HepG2 (cell line): Measurements from ENCODE around the gene SYNGAP1. TPM values are rescaled to one million over a fixed set of nuclear protein-coding genes. Genes with fewer than 3 reads are reported as not detected.

Source experiments
- ATAC-seq: fragments of 200-7000 bp; cut with Tn5 transposase; 3 replicates; pipeline ENCODE4 v1.9.1; 2020; ENCODE audit warnings: mild to moderate bottlenecking, moderate library complexity
- BruUV-seq: library from RNA; stranded (reverse); fragments of 400-500 nt; replicated peaks from 2 replicates; lab custom pipeline; 2021; lab: Mats Ljungman, UMichigan
- CTCF ChIA-PET: fragments of 300-600 bp; formaldehyde crosslinking; extraction: SDS; loops from one replicate; lab custom pipeline; 2021; ENCODE audit warnings: low total read pairs, inconsistent platforms, low intra/inter-chr PET ratio; lab: Yijun Ruan, JAX
- POLR2A ChIA-PET: fragments of 350-600 bp; sonication (Branson Sonifier 250); formaldehyde crosslinking; loops from one replicate; lab custom pipeline; 2020; ENCODE audit warnings: antibody characterized with exemption, inconsistent platforms; lab: Yijun Ruan, JAX
- DNase-seq: peaks from one replicate; pipeline ENCODE4 v3.0.0-alpha.2; 2015; ENCODE audit warnings: low spot score
- FAIRE-seq: peaks from 3 replicates; lab custom pipeline; 2011; peaks lifted over from hg19 to GRCh38; lab: Jason Lieb, UNC
- H2AFZ ChIP-seq: one replicate; pipeline ENCODE4 v1.6.1; 2011; ENCODE audit warnings: low read length, inconsistent platforms
- H3K27ac ChIP-seq: fragments of 300-600 bp; 3 replicates; pipeline ENCODE4 v1.8.0; 2011; ENCODE audit warnings: mixed run types, mild to moderate bottlenecking, mixed read lengths, low read length, inconsistent platforms; ENCODE audit not compliant: insufficient read depth; ENCODE audit errors: extremely low read length
- H3K27me3 ChIP-seq, 2 experiments: fragments of 200-600 bp in 1 of 2; 2 replicates in 1 of 2; 3 replicates in 1 of 2; pipeline versions ENCODE4 v1.6.0 to v1.8.0; 2011; ENCODE audit warnings: low read length in 2 of 2, mild to moderate bottlenecking in 2 of 2, moderate library complexity in 2 of 2, inconsistent platforms in 1 of 2; ENCODE audit not compliant: insufficient read depth in 2 of 2, control insufficient read depth in 1 of 2
- H3K36me3 ChIP-seq, 2 experiments: fragments of 200-600 bp in 1 of 2; replicated peaks in 1 of 2; 2 replicates in 1 of 2; 3 replicates in 1 of 2; pipeline versions ENCODE4 v1.5.1 to v1.8.0; 2011; ENCODE audit warnings: low read length in 2 of 2, inconsistent platforms in 1 of 2; ENCODE audit not compliant: insufficient read depth in 2 of 2, control insufficient read depth in 1 of 2
- H3K4me1 ChIP-seq: 2 replicates; pipeline ENCODE4 v1.5.1; 2012; ENCODE audit warnings: low read length, inconsistent platforms; ENCODE audit not compliant: insufficient read depth
- H3K4me2 ChIP-seq: 2 replicates; pipeline ENCODE4 v1.6.0; 2011; ENCODE audit warnings: low read depth, low read length, inconsistent platforms
- H3K4me3 ChIP-seq, 3 experiments: fragments of 200-600 bp in 1 of 3; sonication (generic), shearing (Covaris generic) in 1 of 3; replicated peaks in 1 of 3; 2 replicates each; pipeline ENCODE4 v1.5.1; 2011 to 2016; ENCODE audit warnings: low read length in 3 of 3, inconsistent platforms in 2 of 3, low read depth in 2 of 3, mild to moderate bottlenecking in 2 of 3, control low read depth in 1 of 3, mixed read lengths in 1 of 3; ENCODE audit not compliant: insufficient read depth in 1 of 3
- H3K79me2 ChIP-seq: one replicate; pipeline ENCODE4 v1.6.1; 2011; ENCODE audit warnings: low read length, inconsistent platforms; ENCODE audit not compliant: insufficient read depth
- H3K9ac ChIP-seq: 2 replicates; pipeline ENCODE4 v1.6.0; 2011; ENCODE audit warnings: mild to moderate bottlenecking, low read depth, low read length, inconsistent platforms; ENCODE audit not compliant: insufficient read depth
- H3K9me3 ChIP-seq: 2 replicates; pipeline ENCODE4 v1.5.1; 2012; ENCODE audit warnings: mild to moderate bottlenecking, low read length
- H4K20me1 ChIP-seq: 2 replicates; pipeline ENCODE4 v1.6.0; 2011; ENCODE audit warnings: inconsistent platforms, mild to moderate bottlenecking, low read length, moderate library complexity; ENCODE audit not compliant: insufficient read depth
- ARHGAP35 ChIP-seq: sonication (generic); formaldehyde crosslinking; IDR thresholded peaks from 2 replicates; pipeline ENCODE4 v1.9.0; 2022; ENCODE audit warnings: mild to moderate bottlenecking, inconsistent platforms, moderate library complexity, missing genetic modification reagents, borderline replicate concordance
- ASH2L ChIP-seq: fragments of 300-600, 200-600 bp; sonication (generic); IDR thresholded peaks from 2 replicates; pipeline ENCODE4 v1.7.0; 2017; ENCODE audit warnings: low read depth, mild to moderate bottlenecking, moderate library complexity, mixed read lengths, low read length; ENCODE audit not compliant: insufficient read length
- MXI1 ChIP-seq: IDR thresholded peaks from 3 replicates; pipeline ENCODE4 v1.6.1; 2012; ENCODE audit warnings: low read depth, low read length, inconsistent platforms, borderline replicate concordance
- NKX3-1 ChIP-seq: sonication (generic); formaldehyde crosslinking; IDR thresholded peaks from 2 replicates; pipeline ENCODE4 v1.5.0; 2020; ENCODE audit warnings: missing genetic modification reagents
- RFX3 ChIP-seq: IDR thresholded peaks from 2 replicates; pipeline ENCODE4 v1.6.1; 2016; ENCODE audit warnings: missing biosample characterization, missing genetic modification reagents
- SALL1 ChIP-seq: sonication (generic); formaldehyde crosslinking; IDR thresholded peaks from 2 replicates; pipeline ENCODE4 v1.8.0; 2022; ENCODE audit warnings: mild to moderate bottlenecking, missing genetic modification reagents
- SIN3A ChIP-seq: IDR thresholded peaks from 2 replicates; pipeline ENCODE4 v1.6.1; 2011; ENCODE audit warnings: low read depth, mild to moderate bottlenecking, control low read depth, low read length, borderline replicate concordance
- SNAPC4 ChIP-seq: sonication (generic); formaldehyde crosslinking; IDR thresholded peaks from 2 replicates; pipeline ENCODE4 v1.4.0; 2020; ENCODE audit warnings: mild to moderate bottlenecking, missing genetic modification reagents
- ZFYVE20 ChIP-seq: sonication (generic); formaldehyde crosslinking; IDR thresholded peaks from 2 replicates; pipeline ENCODE4 v1.8.0; 2023; ENCODE audit warnings: low read depth, mild to moderate bottlenecking, moderate library complexity, missing genetic modification reagents, borderline replicate concordance
- ZNF276 ChIP-seq: sonication (generic); formaldehyde crosslinking; IDR thresholded peaks from 2 replicates; pipeline ENCODE4 v1.4.0; 2020; ENCODE audit warnings: mild to moderate bottlenecking, low read depth, missing genetic modification reagents
- ZNF7 ChIP-seq: IDR thresholded peaks from 2 replicates; pipeline ENCODE4 v1.6.1; 2016; ENCODE audit warnings: missing biosample characterization, missing genetic modification reagents
- ZNF724P ChIP-seq: sonication (generic); formaldehyde crosslinking; IDR thresholded peaks from 2 replicates; pipeline ENCODE4 v1.8.0; 2022; ENCODE audit warnings: missing genetic modification reagents, borderline replicate concordance
- ZNF777 ChIP-seq: sonication (generic); formaldehyde crosslinking; IDR thresholded peaks from 2 replicates; pipeline ENCODE4 v1.4.0; 2020; ENCODE audit warnings: missing genetic modification reagents
- WGBS: methylation state at CpG from one replicate; pipeline ENCODE4 v1.1.6; 2017; ENCODE audit warnings: low lambda C conversion rate; 5-methylcytosine and 5-hydroxymethylcytosine counted together
- in situ Hi-C: cut with HindIII; loops from 2 replicates; pipeline ENCODE4 v1.10.0; 2017; ENCODE audit warnings: low pct_unique_long_range_greater_than_20kb; ENCODE audit not compliant: extremely low pct_ligation_motif_present
- intact Hi-C: fragments of 100-400 bp; cut with micrococcal nuclease; formaldehyde crosslinking; loops from one replicate; pipeline ENCODE4 v1.10.0; 2022; ENCODE audit not compliant: unreplicated experiment
- polyA plus RNA-seq, 8 experiments: library from polyadenylated mRNA; depleted of rRNA in 3 of 8; stranded (reverse) in 7 of 8; unstranded in 1 of 8; fragments of >200 nt; fragmentation: Illumina TruSeq in 4 of 8; extraction: Trizol in 4 of 8; gene quantifications; 2 replicates each; pipeline versions ENCODE4 v1.2.1 to v1.2.3, GENCODE V29; 2011 to 2016; ENCODE audit warnings: low read depth in 4 of 8, missing spikeins in 1 of 8, mixed read lengths in 1 of 8; ENCODE audit not compliant: insufficient read depth in 1 of 8
- total RNA-seq, 5 experiments: library from RNA; depleted of rRNA; stranded (reverse); fragments of >200 nt; fragmentation: Illumina TruSeq; extraction: Trizol; gene quantifications; 2 replicates each; pipeline ENCODE4 v1.2.3, GENCODE V29; 2016; ENCODE audit warnings: low read depth in 1 of 5
- TF ChIP-seq, protein P1 (sequence below): sonication (generic); formaldehyde crosslinking; IDR thresholded peaks from 2 replicates; pipeline ENCODE4 v1.4.0; 2020; ENCODE audit warnings: missing genetic modification reagents

Gene SYNGAP1
- total and polyA plus RNA-seq, 2 of the 13 experiments (the other 11 are each of a cell fraction or from before 2014, with no cell fraction given), result 0.75 to 1.1 TPM

DNA sequence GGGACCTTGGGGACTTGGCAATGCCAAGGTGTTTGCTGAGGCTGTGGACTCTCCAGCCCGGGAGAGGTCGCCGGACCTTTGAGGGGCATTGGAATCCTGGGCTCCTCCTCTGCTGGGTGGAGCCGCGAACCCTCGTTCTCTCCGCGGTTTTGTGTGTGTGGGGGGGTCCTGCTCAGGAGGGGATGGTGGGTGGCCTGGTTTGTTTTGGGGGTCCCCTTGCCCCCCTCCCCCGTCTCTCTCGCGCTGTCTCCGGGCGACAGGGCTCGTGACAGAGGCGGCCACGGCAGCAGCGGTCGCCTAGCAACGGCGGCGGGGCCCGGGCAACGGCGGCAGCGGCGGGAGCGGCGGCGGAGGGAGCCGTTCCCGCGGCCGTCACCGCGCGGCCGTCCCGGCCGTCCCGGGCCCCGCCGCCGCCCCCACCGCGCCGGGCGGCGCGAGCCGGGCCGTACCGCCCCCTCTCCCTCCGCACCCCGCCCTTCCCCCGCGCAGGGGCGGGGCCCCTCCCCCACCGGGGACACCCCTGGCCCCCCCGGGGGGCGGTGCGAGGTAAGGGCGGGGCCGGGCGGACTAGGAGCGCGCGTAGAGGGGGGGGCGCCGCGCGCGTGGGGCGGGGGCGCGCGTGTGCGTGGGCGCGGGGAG is 7.8 kb downstream of the SYNGAP1 start:
- in situ Hi-C loops (no loop called here), intact Hi-C loops (loop anchor here (1.0 kb wide), 1 partner anchor 27 kb away; the partner anchor contains the start of gene ZBTB9)
- 0% methylated on average over 13 of the region's 79 CpGs for WGBS
- H3K4me1 ChIP-seq, result peaks cover 58% of the 10 kb centered on the region
- DNase-seq, result no peak
- H2AFZ ChIP-seq, result no peak overlapping the region
- H3K9ac ChIP-seq, result no peak overlapping the region
- no TSS peak for BruUV-seq
- H4K20me1 ChIP-seq, result no peaks in the 10 kb centered on the region
- no peak for ATAC-seq
- peaks cover 0 to 17% of the 10 kb centered on the region in 2 experiments; a peak in 3 of 5 replicates for H3K27me3 ChIP-seq
- H3K9me3 ChIP-seq, result no peaks in the 10 kb centered on the region
- peak overlapping the region; percentile 43 to 78 (median 63); a peak in 5 of 6 replicates for H3K4me3 ChIP-seq
- ChIA-PET CTCF (interaction anchor here (3.1 kb wide), 1 partner anchor 36 kb away, joined by 19 read pairs; the partner anchor contains the start of gene KIFC1), POLR2A (no interaction called here)
- FAIRE-seq, result no peak
- no peaks in the 10 kb centered on the region for H3K79me2 ChIP-seq
- peak overlapping the region; percentile 82 for H3K4me2 ChIP-seq
- no peaks in the 10 kb centered on the region for H3K36me3 ChIP-seq
- H3K27ac ChIP-seq, result no peak overlapping the region
- TF ChIP-seq ZNF777 (no peak), ZFYVE20 (CRISPR knock-in tag) (0 out of 2 replicates have a peak, but pooled peaks have one; percentile 2), NKX3-1 (CRISPR knock-in tag) (no peak), SALL1 (CRISPR knock-in tag) (no peak), RFX3 (CRISPR knock-in tag) (peak; percentile 68), ZNF276 (no peak), SNAPC4 (CRISPR knock-in tag) (no peak), SIN3A (peak; percentile 70; the same call in 1 of the 2 replicates), ARHGAP35 (CRISPR knock-in tag) (no peak), ASH2L (no peak), MXI1 (peak; percentile 42; the same call in 1 of the 3 replicates), ZNF7 (CRISPR knock-in tag) (no peak), ZNF724P (CRISPR knock-in tag) (no peak)
- TF ChIP-seq, protein P1, sequence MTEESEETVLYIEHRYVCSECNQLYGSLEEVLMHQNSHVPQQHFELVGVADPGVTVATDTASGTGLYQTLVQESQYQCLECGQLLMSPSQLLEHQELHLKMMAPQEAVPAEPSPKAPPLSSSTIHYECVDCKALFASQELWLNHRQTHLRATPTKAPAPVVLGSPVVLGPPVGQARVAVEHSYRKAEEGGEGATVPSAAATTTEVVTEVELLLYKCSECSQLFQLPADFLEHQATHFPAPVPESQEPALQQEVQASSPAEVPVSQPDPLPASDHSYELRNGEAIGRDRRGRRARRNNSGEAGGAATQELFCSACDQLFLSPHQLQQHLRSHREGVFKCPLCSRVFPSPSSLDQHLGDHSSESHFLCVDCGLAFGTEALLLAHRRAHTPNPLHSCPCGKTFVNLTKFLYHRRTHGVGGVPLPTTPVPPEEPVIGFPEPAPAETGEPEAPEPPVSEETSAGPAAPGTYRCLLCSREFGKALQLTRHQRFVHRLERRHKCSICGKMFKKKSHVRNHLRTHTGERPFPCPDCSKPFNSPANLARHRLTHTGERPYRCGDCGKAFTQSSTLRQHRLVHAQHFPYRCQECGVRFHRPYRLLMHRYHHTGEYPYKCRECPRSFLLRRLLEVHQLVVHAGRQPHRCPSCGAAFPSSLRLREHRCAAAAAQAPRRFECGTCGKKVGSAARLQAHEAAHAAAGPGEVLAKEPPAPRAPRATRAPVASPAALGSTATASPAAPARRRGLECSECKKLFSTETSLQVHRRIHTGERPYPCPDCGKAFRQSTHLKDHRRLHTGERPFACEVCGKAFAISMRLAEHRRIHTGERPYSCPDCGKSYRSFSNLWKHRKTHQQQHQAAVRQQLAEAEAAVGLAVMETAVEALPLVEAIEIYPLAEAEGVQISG (CRISPR knock-in tag), result peak; percentile 67; the same call in 1 of the 2 replicates
